NCI-H2081 (cell line): ENCODE measurements around the gene LUC7L2.
"Not testable (repeated sequence)": the region's sequence is repeated elsewhere in the genome, so short reads cannot be mapped to it uniquely, and the experiment has no call there.

ENCODE experiments used
- DNase-seq, 2 experiments: peaks; one replicate each; lab custom pipeline; 2025; lab: John Stamatoyannopoulos, UW

LUC7L2 gene

DNA sequence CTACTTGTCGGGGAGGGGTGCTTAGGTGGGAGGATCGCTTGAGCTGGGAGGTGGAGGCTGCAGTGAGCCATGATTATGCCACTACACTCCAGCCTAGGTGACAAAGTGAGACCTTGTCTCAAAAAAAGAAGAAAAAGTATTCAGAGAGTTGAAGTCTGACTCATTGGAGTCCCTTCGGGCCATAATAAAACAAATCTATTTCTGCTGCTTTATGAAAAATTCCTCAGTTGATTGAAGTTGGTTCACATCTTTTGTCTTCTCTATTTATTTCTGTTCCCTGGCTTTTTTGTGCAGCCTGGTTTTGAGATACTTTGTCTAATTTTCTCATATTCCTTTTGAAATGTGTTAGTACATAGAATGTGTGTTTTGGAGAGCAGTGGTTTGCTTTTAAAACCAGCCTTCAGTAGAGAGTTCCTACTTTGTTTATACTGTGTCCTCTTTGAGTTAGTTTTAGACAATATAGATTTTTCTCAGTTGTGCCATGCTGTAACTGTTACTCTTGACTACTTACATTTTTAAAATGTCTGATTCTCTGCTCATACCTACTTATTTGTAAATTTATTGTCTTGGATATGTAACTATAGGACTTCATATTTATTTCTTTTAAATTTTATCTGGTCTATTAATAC, 36.7 kb downstream of the LUC7L2 start:
- DNase-seq = no peak

DNA sequence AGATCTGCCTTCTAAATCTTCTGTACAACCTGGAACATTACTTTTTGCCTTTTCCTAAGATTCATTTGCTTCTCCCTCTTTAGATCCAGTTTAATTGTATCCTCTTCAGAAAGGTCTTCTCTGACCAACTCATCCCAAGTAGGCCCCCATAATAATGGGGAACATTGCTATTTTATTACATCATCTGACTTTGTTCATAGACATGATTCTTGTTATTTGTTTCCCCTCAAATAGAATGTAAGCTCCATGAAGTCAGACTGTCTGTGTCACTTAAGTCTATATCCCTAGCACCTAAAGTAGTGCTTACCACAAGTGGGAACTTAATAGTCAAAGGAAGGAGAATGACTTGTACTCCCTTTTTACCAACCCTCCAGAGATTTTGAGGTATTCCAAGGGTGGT, 37.5 kb downstream of the LUC7L2 start:
- DNase-seq = no peak

- no peak for DNase-seq
Observed at GRCh38 chr7:139403601-139404000, 43.9 kb downstream of the LUC7L2 start.

DNA sequence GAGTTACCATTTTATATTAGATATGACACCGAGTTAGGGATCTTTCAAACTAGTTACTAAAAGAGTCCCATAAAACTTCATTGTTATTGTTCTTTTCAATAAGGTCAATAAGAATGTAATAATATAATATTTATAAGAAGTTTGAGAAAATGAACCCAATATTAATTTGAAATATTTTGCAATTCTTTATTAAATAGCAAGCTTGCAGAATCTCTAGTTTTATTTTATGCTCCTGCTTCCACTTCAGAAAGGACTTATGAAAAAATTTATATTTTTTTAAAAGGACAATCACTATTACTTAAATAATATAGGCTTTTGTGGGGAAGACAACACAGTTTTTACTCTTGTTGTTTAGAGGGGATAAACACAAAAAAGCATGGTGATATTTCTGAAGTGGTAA, 47.9 kb downstream of the LUC7L2 start:
- no peak for DNase-seq

DNA sequence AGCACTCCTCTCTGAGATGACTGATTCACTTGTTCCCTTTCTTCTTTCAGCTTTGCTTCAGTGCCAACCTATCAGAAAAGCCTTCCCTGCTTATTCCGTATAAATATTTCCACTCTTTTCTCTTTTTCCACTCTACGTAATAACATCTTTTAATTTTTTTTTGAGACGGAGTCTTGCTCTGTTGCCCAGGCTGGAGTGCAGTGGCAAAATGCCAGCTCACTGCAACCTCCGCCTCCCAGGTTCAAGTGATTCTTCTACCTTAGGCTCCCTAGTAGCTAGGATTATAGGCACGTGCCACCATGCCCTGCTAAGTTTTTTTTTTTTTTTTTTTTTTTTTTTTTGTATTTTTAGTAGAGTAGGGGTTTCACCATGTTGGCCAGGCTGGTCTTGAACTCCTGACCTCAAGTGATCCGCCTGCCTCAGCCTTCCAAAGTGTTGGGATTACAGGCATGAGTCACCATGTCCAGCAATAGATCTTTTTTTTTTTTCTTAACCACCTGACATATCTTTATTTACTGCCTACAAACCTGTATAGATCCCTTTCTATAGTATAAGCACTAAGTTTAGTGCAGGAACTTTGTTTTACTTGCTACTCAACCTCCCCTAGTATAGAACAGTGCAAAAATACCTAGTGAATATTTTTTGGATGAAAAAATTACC, 55.2 kb downstream of the LUC7L2 start:
- not testable (repeated sequence) for DNase-seq

DNA sequence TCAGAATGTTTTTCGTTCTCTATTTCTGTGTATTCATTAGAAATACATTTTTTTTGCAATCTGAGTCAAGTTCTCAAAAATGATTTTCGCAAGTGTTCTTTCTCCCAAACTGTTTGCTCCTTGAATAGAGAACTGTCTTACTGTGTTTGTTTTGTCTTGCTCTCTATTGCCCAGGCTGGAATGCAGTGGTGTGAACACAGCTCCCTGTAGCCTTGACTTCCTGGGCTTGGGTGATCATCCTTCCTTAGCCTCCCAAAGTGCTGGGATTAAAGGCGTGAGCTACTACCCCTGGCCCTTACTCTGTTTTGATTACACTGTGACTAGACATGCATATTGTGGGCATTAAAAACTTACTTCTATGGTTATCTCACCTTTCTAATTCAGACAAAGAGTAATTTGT, 56.7 kb downstream of the LUC7L2 start:
- DNase-seq = no peak

DNA sequence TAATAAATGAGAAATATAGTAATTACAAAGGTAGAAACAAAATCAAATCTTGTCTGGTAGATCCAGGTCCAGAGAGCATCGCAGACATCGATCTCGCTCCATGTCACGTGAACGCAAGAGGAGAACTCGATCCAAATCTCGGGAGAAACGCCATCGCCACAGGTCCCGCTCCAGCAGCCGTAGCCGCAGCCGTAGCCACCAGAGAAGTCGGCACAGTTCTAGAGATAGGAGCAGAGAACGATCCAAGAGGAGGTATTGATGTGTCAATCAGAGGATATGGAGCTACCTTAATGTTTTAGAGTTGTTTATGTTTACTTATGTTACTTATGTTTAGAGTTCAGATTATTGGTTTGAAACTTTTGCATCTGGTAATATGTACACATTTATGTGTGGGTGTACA, 57.8 kb downstream of the LUC7L2 start:
- no peak for DNase-seq

DNA sequence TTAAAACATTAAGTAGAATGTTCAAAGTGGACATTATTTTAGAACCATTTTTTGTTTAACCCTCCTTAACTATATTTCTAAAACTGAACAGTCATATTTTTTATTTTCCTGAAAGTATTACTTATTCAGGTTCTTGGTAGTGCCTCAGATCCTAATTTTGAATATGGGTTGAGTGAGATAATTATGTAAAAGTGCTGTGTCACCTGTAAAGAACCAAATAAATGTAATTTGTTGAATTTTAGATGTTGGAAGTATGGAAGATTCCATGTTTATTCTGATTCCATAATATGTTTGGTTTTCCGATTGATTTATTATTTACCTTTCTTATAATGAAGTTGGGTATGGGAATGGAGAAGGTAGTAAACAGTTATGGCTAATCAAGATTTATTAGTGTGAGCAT, 61.4 kb downstream of the LUC7L2 start:
- DNase-seq = no peak

DNA sequence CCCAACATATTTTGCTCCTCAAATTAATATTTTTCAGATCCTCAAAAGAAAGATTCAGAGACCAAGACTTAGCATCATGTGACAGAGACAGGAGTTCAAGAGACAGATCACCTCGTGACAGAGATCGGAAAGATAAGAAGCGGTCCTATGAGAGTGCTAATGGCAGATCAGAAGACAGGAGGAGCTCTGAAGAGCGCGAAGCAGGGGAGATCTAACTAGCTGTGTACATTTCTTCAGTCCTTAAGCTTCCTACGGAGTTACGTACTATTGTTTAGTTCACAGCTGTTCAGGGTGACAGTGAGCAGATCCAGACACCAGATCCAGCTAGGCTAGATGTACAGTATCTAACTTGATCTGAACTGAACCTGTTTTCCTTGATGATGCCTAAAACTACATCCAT, 62.4 kb downstream of the LUC7L2 start:
- DNase-seq = no peak

GRCh38 chr7:139423091-139423490, 63.4 kb downstream of the LUC7L2 start:
- no peak for DNase-seq

DNA sequence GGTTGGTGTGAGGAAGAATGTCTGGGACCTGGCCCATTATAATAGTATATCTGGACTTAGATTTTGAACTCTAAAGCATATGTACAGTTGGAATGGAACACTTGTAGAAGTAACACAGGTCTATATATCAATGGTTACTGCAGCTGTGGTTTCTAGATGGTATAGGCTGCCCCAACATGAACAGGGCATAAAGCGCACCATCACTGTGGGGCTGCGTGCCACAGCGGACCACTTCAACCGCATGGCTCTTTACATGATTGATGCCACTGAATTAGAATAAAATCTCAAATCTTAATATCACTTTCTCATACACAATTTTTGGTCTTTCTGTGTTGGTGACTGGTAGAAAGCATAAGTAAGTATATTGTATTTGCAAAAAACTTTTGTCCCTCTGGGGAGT, 64.3 kb downstream of the LUC7L2 start:
- DNase-seq = no peak

- not testable (repeated sequence) for DNase-seq
Observed at GRCh38 chr7:139425701-139426100, 66.0 kb downstream of the LUC7L2 start.

GRCh38 chr7:139426258-139427028, 66.7 kb downstream of the LUC7L2 start:
- DNase-seq = no peak

- no peak for DNase-seq
Observed at GRCh38 chr7:139427029-139427420, 67.3 kb downstream of the LUC7L2 start.

- no peak for DNase-seq
Observed at GRCh38 chr7:139427788-139428187, 68.1 kb downstream of the LUC7L2 start.

GRCh38 chr7:139429735-139430134, 70.0 kb downstream of the LUC7L2 start:
- not testable (repeated sequence) for DNase-seq

DNA sequence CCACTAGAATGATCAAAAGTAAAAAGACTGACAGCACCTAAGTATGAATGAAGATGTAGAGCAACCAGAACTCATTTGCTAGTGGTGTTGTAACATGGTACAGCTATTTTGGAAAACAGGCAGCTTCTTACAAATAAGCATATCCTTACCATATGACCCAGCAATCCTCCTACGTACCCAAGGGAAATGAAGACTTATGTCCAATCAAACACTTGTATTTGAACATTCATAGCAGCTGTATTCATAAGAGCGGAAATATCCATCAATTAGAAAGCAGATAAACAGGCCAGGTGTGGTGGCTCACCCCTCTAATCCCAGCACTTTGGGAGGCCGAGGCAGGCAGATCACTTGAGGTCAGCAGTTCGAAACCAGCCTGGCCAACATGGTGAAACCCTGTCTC, 70.7 kb downstream of the LUC7L2 start:
- DNase-seq = no peak

GRCh38 chr7:139431010-139431409, 71.3 kb downstream of the LUC7L2 start:
- peak in 1 of 2 experiments; percentile 31 for DNase-seq

DNA sequence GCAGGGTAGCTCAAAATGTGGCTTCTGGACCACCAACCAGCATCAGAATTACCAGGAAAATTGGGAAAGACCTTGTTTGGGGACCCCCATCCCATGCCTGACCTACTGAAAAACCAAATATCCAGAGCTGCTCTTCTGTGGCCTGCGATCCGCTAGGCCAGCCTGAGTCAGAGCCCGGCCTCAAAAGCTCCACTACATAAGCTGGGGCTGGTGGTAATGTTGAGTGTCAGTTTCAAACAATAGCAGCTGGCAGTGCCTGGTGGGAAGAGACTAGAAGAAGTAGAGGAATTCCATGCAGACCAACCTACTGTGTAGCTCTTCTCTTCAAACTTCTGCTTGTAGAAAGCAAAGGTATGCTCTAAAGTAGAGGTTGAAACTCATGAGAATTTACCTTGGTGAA, 71.8 kb downstream of the LUC7L2 start:
- DNase-seq = no peak

DNA sequence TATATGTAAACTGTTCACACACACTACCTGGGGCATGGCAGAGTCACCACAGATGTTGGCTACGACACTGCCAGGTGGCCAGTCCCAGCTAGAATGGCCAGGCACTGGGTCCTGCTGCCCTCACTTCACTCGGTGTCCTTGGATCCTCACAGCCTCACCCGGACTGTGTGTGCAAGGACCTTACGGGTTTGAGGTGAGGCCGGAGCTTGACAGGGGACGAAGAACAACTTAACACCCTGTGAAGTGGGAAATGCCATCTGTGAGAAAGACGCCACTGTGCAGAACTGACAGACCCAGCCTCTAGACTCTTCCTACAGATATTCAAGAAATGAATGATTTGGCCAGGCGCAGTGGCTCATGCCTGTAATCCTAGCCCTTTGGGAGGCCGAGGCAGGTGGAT, 77.1 kb downstream of the LUC7L2 start:
- DNase-seq = no peak

- DNase-seq = no peak
Observed at GRCh38 chr7:139439375-139439774, 79.7 kb downstream of the LUC7L2 start.

DNA sequence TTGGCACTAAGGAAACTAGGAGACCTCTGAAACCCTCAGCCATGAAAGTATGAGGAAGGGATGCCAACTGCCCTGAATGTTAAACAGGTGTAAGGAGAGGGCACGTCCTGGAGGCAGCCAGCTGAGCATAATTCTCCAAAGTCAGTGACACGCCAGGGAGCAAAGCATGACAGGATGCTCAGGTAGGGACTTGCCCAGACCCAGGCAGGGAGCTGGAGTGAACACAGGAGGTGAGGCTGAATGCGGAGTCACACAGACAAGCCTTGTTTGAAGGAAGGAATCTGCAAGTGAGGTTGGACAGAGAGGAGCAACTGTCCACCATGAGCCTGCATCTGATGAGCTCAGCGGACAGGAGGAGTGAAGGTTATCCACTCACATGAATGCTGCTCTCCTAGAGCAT, 82.3 kb downstream of the LUC7L2 start:
- no peak for DNase-seq
